ENCODE measurements around the gene MACO1.
"Not testable (repeated sequence)": the region's sequence is repeated elsewhere in the genome, so short reads cannot be mapped to it uniquely, and the experiment has no call there.

The MACO1 gene

DNA sequence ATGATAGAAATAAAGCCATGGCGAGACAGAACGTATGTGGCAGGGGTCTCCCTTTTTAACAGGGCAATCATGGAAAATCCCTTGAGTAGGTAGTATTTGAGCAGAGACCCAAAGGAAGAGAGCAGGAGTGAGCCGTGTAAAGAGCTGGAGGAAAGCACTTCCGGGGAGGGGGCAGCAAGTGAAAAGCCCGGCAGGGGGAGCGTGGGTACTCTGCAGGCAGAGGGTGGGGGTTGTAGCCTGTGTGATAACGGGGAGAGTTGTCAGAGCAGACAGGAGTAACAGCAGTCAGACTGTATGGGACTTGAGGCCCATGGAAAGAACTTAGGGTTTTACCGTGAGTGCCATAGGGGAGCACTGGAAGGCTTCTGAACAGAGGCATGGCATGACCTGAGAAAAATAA lies 61.6 kb downstream of the MACO1 start:
- no peak for DNase-seq

- DNase-seq: no peak
These were observed 64.3 kb downstream of the MACO1 start for GRCh38 chr1:25494952-25495351.

GRCh38 chr1:25500694-25501093 lies 70.0 kb downstream of the MACO1 start:
- DNase-seq: no peak

- no peak for DNase-seq
These were observed 70.8 kb downstream of the MACO1 start for GRCh38 chr1:25501235-25502058.

- no peak for DNase-seq
These were observed 72.3 kb downstream of the MACO1 start for GRCh38 chr1:25502957-25503356.

DNA sequence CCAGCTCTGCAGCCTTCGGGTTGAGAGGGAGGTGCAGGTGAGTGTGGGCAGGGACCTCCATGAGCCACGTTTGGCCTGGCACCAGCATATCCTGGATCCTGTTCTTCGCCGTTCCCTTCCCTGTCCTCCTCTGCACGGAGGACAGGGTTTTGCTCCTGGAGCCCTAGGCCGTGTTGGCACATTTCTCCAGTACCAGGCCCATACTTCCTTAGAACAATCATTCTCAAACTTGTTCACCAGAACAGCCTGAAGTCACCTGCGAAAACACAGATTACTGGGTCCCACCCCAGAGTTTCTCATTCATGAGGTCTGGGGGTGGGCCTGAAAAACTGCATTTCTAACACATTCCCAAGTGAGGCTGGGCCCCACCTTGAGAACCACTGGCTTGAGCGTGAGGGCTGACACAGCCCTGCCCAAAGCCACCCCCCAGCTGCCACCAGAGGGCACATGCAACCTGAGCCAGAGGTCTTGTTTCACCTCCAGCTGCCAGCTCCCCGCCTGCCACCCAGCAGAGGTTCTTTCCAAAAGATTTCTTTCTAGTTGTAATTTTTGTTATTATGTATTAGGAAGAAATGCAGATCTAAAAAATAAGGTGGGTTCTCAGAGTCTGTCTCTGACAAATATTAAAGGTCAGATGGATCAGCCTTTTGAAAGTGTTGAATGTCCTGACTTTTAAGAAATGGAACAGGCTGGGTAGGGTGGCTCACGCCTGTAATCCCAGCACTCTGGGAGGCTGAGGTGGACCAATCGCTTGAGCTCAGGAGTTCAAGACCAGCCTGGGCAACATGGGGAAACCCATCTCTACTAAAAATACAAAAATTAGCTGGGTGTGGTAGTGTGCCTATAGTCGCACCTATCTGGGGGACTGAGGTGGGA lies 73.1 kb downstream of the MACO1 start:
- DNase-seq: peak; percentile 75

DNA sequence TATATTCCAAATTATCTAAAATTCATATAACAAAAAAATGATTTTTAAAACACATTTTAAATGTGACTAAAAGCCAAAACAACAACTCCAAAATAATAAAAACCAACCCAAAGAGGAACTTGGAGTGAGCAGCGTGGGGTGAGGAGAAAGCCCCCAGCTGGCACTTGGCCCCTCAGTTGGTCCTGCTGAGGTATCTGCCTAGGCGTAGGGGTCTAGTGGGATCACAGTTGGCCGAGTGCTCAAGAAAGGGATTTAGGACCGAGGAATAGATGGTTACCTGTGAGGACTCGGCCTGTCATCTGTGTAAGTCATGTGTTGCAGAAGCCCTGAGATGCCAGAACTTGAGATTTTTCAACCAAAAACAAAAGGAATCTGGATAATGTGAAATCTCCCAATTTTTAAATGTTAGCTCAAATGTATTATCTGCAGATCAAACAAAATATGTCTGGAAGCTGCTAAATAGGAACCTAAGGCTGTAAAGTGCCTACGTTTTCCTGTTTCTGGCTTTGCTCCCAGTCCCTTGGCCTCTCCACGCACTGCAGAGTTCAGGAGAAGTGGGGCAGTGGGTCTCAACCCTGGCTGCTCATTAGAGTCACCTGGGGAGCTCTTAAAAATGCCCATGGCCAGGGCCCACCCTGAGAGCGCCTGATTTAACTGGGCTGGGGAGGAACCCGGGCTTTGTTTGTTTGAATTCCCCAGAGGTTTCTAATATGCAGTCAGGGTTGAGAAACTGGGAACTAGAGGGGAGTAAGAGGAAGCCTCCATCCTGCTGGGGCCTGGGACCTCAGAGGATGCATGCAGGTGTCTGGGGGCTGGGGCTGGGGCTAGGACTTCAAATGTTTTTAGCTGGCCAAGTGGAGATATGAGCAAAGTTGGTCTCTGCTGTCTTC lies 74.3 kb downstream of the MACO1 start:
- no peak for DNase-seq

DNA sequence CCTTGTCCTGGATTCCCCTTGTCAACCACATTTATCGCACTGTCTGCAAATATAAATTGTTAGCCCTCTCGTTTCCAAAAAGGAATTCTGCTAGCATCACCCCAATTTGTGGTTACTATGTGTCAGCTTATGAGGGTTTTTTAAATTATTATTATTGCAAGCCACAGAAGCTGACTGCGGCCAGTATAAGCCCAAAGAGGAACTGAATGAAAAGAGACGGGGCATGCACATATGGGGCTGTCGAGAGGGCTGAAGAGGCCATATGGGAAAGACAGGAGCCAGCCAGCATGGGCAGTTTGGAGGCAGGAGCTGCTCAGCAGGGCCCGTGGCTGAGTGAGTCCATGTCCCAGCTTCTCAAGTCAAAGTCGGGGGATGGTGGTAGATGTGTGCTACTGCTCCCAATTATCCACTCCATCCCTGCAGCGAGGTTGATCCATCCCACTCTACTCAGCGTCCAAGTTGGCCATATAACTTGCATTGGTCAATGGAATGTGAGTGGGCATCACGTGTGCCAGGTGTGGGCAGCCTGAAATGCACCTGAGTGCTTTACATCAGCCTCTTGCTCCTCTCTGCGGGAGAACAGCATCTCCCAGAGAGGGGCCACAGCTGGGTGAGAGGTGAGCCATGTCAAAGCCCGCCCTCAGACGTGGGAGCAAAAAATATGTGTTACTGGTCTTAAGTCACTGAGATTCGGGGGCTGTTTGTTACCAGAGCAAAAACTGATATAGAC lies 75.1 kb downstream of the MACO1 start:
- no peak for DNase-seq

DNA sequence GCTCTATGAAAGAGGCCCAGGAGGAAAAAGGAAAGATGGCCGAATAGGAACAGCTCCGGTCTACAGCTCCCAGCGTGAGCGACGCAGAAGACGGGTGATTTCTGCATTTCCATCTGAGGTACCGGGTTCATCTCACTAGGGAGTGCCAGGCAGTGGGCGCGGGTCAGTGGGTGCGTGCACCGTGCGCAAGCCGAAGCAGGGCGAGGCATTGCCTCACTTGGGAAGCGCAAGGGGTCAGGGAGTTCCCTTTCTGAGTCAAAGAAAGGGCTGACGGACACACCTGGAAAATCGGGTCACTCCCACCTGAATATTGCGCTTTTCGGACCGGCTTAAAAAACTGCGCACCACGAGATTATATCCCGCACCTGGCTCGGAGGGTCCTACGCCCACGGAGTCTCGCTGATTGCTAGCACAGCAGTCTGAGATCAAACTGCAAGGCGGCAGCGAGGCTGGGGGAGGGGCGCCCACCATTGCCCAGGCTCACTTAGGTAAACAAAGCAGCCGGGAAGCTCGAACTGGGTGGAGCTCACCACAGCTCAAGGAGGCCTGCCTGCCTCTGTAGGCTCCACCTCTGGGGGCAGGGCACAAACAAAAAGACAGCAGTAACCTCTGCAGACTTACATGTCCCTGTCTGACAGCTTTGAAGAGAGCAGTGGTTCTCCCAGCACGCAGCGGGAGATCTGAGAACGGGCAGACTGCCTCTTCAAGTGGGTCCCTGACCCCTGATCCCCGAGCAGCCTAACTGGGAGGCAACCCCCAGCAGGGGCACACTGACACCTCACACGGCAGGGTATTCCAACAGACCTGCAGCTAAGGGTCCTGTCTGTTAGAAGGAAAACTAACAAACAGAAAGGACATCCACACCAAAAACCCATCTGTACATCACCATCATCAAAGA lies 76.1 kb downstream of the MACO1 start:
- DNase-seq: not testable (repeated sequence)

DNA sequence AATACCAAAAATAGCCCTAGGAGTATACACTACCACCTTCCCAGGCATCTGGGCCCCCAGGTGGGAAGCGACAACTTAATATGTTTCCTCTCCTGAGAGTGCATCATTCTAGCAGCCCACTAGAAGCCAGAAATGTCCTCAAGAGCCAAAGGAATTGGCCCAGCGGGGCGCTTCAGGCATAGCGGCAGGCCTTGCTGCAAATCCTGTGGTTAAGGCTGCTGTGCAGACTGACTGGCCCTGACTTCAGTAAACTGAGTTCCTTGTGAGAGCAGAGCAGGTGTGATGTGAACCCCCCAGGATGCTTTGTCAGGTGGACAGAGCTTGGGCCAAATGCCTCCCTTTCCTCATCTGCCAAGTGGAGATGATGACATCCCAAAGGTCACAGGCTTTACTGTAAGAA lies 83.0 kb downstream of the MACO1 start:
- peak; percentile 1 for DNase-seq

DNA sequence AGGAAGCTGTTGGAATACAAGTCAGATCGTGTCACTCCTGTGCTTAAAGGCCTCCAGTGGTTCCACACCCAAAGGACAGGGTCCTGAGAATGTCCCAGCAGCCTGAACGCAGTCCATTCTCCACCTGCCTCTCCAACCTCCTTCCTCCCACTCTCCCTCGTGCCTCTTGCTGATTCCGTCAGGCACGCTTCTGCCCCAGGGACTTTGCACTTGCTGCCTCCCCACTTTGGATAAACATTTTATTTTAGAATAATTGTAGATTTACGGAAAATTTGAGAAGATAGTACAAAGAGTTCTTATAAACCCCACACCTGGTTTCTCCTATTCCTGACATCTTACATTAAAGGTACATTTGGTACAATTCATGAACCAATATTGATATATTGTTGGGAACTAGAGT lies 84.3 kb downstream of the MACO1 start:
- DNase-seq: no peak

GRCh38 chr1:25516686-25517085 lies 86.0 kb downstream of the MACO1 start:
- DNase-seq: no peak

- no peak for DNase-seq
These were observed 87.0 kb downstream of the MACO1 start for GRCh38 chr1:25517476-25518394.

- no peak for DNase-seq
These were observed 88.9 kb downstream of the MACO1 start for GRCh38 chr1:25519624-25520023.

GRCh38 chr1:25520446-25521061 lies 89.9 kb downstream of the MACO1 start:
- DNase-seq: peak; percentile 76

- no peak for DNase-seq
These were observed 91.4 kb downstream of the MACO1 start for GRCh38 chr1:25522031-25522655.

GRCh38 chr1:25523542-25523941 lies 92.8 kb downstream of the MACO1 start:
- DNase-seq: no peak

GRCh38 chr1:25524568-25525360 lies 94.1 kb downstream of the MACO1 start:
- DNase-seq: no peak
